Ishikawa (cell line): ENCODE data around the gene NKX3-2.

ENCODE experiments used
- CEBPB ChIP-seq: IDR thresholded peaks from 2 replicates; pipeline ENCODE4 v1.6.1; 2012
- CREB1 ChIP-seq: IDR thresholded peaks from 2 replicates; pipeline ENCODE4 v1.6.1; 2012; ENCODE audit warnings: low read depth
- EGR1 ChIP-seq: IDR thresholded peaks from 2 replicates; pipeline ENCODE4 v1.6.1; 2012
- EP300 ChIP-seq: IDR thresholded peaks from 2 replicates; pipeline ENCODE4 v1.6.1; 2012; ENCODE audit warnings: borderline replicate concordance
- FOXM1 ChIP-seq: IDR thresholded peaks from 2 replicates; pipeline ENCODE4 v1.6.1; 2012; ENCODE audit warnings: low read depth, borderline replicate concordance
- NFIC ChIP-seq: IDR thresholded peaks from 2 replicates; pipeline ENCODE4 v1.6.1; 2012
- RAD21 ChIP-seq: IDR thresholded peaks from 2 replicates; pipeline ENCODE4 v1.6.1; 2012; ENCODE audit warnings: low read depth
- TAF1 ChIP-seq: IDR thresholded peaks from 2 replicates; pipeline ENCODE4 v1.6.1; 2012; ENCODE audit warnings: low read depth, mild to moderate bottlenecking
- TCF12 ChIP-seq: IDR thresholded peaks from 2 replicates; pipeline ENCODE4 v1.6.1; 2012; ENCODE audit warnings: low read depth
- TEAD4 ChIP-seq: IDR thresholded peaks from 2 replicates; pipeline ENCODE4 v1.6.1; 2012
- YY1 ChIP-seq: IDR thresholded peaks from 2 replicates; pipeline ENCODE4 v1.6.1; 2012; ENCODE audit warnings: low read depth
- ZBTB7A ChIP-seq: IDR thresholded peaks from 2 replicates; pipeline ENCODE4 v1.6.1; 2012; ENCODE audit warnings: low read depth
- TF ChIP-seq, protein P1 (sequence below): IDR thresholded peaks from 2 replicates; pipeline ENCODE4 v1.6.1; 2012
- TF ChIP-seq, protein P2 (sequence below): IDR thresholded peaks from 2 replicates; pipeline ENCODE4 v1.6.1; 2012
- TF ChIP-seq, protein P3 (sequence below): IDR thresholded peaks from 2 replicates; pipeline ENCODE4 v1.6.1; 2012; ENCODE audit warnings: low read depth, mild to moderate bottlenecking

Gene NKX3-2

DNA sequence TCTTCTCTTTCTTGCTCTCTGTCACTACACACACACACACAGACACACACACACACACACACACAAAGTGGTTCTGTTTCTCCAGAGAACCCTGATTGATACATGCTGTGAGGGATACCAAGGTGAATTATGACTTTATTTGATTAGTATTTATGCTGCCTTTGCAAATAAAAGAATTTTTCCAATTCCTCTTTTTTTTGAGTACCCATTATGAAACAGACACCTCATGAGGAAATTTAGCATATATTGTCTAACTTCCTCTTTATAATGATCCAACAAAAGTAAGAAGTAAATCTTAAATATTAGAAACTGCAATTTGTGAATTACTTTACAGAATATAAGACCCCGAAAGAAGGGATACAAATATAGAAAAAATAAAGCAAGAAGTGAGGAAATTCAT, 45.8 kb downstream of the NKX3-2 start:
- TF ChIP-seq ZBTB7A: no peak
- no peak for TF ChIP-seq EP300
- TF ChIP-seq, protein P1, sequence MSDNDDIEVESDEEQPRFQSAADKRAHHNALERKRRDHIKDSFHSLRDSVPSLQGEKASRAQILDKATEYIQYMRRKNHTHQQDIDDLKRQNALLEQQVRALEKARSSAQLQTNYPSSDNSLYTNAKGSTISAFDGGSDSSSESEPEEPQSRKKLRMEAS: no peak
- TF ChIP-seq TEAD4: no peak
- TF ChIP-seq YY1: no peak
- TF ChIP-seq CEBPB: no peak
- TF ChIP-seq CREB1: no peak
- TF ChIP-seq, protein P2, sequence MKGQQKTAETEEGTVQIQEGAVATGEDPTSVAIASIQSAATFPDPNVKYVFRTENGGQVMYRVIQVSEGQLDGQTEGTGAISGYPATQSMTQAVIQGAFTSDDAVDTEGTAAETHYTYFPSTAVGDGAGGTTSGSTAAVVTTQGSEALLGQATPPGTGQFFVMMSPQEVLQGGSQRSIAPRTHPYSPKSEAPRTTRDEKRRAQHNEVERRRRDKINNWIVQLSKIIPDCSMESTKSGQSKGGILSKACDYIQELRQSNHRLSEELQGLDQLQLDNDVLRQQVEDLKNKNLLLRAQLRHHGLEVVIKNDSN: no peak
- TF ChIP-seq NFIC: no peak
- TF ChIP-seq, protein P3, sequence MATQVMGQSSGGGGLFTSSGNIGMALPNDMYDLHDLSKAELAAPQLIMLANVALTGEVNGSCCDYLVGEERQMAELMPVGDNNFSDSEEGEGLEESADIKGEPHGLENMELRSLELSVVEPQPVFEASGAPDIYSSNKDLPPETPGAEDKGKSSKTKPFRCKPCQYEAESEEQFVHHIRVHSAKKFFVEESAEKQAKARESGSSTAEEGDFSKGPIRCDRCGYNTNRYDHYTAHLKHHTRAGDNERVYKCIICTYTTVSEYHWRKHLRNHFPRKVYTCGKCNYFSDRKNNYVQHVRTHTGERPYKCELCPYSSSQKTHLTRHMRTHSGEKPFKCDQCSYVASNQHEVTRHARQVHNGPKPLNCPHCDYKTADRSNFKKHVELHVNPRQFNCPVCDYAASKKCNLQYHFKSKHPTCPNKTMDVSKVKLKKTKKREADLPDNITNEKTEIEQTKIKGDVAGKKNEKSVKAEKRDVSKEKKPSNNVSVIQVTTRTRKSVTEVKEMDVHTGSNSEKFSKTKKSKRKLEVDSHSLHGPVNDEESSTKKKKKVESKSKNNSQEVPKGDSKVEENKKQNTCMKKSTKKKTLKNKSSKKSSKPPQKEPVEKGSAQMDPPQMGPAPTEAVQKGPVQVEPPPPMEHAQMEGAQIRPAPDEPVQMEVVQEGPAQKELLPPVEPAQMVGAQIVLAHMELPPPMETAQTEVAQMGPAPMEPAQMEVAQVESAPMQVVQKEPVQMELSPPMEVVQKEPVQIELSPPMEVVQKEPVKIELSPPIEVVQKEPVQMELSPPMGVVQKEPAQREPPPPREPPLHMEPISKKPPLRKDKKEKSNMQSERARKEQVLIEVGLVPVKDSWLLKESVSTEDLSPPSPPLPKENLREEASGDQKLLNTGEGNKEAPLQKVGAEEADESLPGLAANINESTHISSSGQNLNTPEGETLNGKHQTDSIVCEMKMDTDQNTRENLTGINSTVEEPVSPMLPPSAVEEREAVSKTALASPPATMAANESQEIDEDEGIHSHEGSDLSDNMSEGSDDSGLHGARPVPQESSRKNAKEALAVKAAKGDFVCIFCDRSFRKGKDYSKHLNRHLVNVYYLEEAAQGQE: no peak
- no peak for TF ChIP-seq EGR1
- no peak for TF ChIP-seq RAD21
- no peak for TF ChIP-seq TAF1
- TF ChIP-seq FOXM1: no peak
- no peak for TF ChIP-seq TCF12

DNA sequence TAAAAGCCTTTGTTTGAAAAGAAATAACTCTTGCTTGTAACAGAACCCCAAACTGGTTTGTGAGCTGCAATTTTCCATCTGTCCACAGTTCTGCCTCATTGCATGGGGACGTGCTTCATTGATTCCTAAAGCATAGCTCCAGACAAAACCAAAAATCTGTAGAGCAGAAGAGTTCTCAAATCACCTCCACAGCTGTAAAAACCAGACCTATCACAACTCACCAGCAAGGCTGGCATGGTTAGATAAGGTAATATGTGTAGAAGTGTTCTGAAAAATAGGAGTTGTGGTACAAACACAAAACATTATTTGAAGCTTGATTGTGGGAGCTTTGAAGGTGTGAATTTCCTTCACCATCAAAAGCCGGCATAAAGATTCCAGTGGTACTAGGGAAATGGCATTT, 47.7 kb downstream of the NKX3-2 start:
- TF ChIP-seq CREB1: no peak
- TF ChIP-seq NFIC: no peak
- no peak for TF ChIP-seq EGR1
- no peak for TF ChIP-seq TEAD4
- TF ChIP-seq RAD21: no peak
- TF ChIP-seq, protein P3: no peak
- no peak for TF ChIP-seq TCF12
- TF ChIP-seq, protein P2: no peak
- TF ChIP-seq, protein P1: no peak

DNA sequence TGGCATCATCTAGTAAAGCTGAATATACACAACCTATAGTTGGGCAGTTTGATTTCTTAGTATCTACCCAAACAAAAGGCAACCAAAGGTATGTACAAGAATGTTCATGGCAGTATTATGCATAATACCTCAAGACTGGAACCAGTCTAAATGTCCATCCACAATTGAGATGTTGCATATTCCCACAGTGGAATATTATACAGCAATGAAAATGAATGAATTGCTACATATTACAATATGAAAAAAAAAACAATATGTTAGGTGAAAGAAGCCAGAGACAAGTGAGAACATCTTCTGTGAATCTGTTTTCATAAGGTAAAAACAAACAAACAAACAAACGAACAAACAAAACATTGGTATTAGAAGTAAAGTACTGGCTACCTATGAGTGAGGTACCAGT, 48.6 kb downstream of the NKX3-2 start:
- TF ChIP-seq YY1: no peak
- no peak for TF ChIP-seq EP300
- no peak for TF ChIP-seq RAD21
- no peak for TF ChIP-seq TAF1
- TF ChIP-seq CREB1: no peak

DNA sequence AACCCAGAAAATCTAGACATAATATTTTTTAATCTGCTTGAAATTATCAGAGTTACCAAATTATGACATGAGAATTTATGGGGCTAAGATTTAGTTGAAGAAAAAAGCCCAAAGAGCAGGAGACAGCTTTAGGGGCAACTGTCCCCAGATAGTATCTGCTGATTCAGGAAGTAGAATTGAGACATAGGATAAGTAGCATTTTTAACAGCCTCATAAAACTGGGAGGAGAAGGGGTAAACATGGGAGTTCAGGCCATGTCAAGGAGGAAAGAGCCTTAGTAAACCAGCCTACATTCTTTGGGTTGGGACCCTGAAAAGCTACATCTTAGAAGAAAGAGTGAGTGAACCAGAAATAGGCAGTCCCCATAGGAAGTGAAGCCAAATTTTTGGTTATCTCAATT, 50.5 kb downstream of the NKX3-2 start:
- TF ChIP-seq CREB1 (no peak), TAF1 (no peak), ZBTB7A (no peak), YY1 (no peak), EGR1 (no peak), RAD21 (no peak), TEAD4 (no peak), CEBPB (no peak), EP300 (no peak), FOXM1 (no peak), TCF12 (no peak), NFIC (no peak)
- TF ChIP-seq, protein P3: no peak
- TF ChIP-seq, protein P1: no peak
- TF ChIP-seq, protein P2: no peak
